SK-N-SH (cell line): ENCODE data around the gene NMNAT2.

Experiments used
- ELF1 ChIP-seq: IDR thresholded peaks from 2 replicates; pipeline ENCODE4 v1.4.0; 2012
- FOSL2 ChIP-seq: IDR thresholded peaks from 2 replicates; pipeline ENCODE4 v1.4.0; 2012; ENCODE audit warnings: low read depth, mild to moderate bottlenecking, moderate library complexity, borderline replicate concordance
- SIN3A ChIP-seq: IDR thresholded peaks from 2 replicates; pipeline ENCODE4 v1.6.1; 2012; ENCODE audit warnings: low read depth, mild to moderate bottlenecking, low read length, moderate library complexity, borderline replicate concordance
- TF ChIP-seq, protein P1 (sequence below): IDR thresholded peaks from 2 replicates; pipeline ENCODE4 v1.4.0; 2012; ENCODE audit warnings: low read depth, borderline replicate concordance
- TF ChIP-seq, protein P2 (sequence below): fragments of 200-600 bp; sonication (generic); IDR thresholded peaks from 2 replicates; pipeline ENCODE4 v1.6.1; 2017; ENCODE audit warnings: antibody characterized with exemption, mild to moderate bottlenecking, moderate library complexity
- TF ChIP-seq, protein P3 (sequence below): IDR thresholded peaks from 2 replicates; pipeline ENCODE4 v1.4.0; 2012; ENCODE audit warnings: low read depth

GRCh38 chr1:183243161-183244050 is 174.8 kb downstream of the NMNAT2 start:
- TF ChIP-seq, protein P1, sequence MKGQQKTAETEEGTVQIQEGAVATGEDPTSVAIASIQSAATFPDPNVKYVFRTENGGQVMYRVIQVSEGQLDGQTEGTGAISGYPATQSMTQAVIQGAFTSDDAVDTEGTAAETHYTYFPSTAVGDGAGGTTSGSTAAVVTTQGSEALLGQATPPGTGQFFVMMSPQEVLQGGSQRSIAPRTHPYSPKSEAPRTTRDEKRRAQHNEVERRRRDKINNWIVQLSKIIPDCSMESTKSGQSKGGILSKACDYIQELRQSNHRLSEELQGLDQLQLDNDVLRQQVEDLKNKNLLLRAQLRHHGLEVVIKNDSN: no peak
- TF ChIP-seq, protein P2, sequence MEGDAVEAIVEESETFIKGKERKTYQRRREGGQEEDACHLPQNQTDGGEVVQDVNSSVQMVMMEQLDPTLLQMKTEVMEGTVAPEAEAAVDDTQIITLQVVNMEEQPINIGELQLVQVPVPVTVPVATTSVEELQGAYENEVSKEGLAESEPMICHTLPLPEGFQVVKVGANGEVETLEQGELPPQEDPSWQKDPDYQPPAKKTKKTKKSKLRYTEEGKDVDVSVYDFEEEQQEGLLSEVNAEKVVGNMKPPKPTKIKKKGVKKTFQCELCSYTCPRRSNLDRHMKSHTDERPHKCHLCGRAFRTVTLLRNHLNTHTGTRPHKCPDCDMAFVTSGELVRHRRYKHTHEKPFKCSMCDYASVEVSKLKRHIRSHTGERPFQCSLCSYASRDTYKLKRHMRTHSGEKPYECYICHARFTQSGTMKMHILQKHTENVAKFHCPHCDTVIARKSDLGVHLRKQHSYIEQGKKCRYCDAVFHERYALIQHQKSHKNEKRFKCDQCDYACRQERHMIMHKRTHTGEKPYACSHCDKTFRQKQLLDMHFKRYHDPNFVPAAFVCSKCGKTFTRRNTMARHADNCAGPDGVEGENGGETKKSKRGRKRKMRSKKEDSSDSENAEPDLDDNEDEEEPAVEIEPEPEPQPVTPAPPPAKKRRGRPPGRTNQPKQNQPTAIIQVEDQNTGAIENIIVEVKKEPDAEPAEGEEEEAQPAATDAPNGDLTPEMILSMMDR: no peak
- no peak for TF ChIP-seq SIN3A
- TF ChIP-seq, protein P3, sequence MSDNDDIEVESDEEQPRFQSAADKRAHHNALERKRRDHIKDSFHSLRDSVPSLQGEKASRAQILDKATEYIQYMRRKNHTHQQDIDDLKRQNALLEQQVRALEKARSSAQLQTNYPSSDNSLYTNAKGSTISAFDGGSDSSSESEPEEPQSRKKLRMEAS: no peak
- no peak for TF ChIP-seq FOSL2
- TF ChIP-seq ELF1: no peak
